K562 (cell line): ENCODE results near the gene SLC3A2. TPM values are rescaled to one million over a fixed set of nuclear protein-coding genes. Genes with fewer than 3 reads are reported as not detected.
A peak's percentile ranks its signal among the peaks of the same experiment; 100 is the strongest.

Source experiments
- ARID1B ChIP-seq: fragments of 450-650 bp; IDR thresholded peaks from 2 replicates; pipeline ENCODE4 v1.6.1; 2016; ENCODE audit warnings: antibody characterized with exemption, mild to moderate bottlenecking, inconsistent platforms
- CBX8 ChIP-seq: fragments of 200-600 bp; sonication (generic); IDR thresholded peaks from 2 replicates; pipeline ENCODE4 v1.6.1; 2012; ENCODE audit warnings: borderline replicate concordance, mixed run types, low read depth, mild to moderate bottlenecking, moderate library complexity, mixed read lengths, low read length, control low read depth, inconsistent platforms; ENCODE audit not compliant: poor library complexity, severe bottlenecking; ENCODE audit errors: extremely low read depth
- CEBPB ChIP-seq: fragments of 450-650 bp; IDR thresholded peaks from 2 replicates; pipeline ENCODE4 v1.6.1; 2016; ENCODE audit warnings: missing genetic modification characterization, missing compliant biosample characterization
- DMBX1 ChIP-seq: fragments of 250-450 bp; sonication (Bioruptor Pico); IDR thresholded peaks from 2 replicates; pipeline ENCODE4 v1.8.0; 2022; ENCODE audit warnings: inconsistent platforms, mild to moderate bottlenecking, moderate library complexity, borderline replicate concordance
- FOXK2 ChIP-seq, 2 experiments: fragments of 450-650 bp; IDR thresholded peaks in 1 of 2; conservative IDR thresholded peaks in 1 of 2; 2 replicates each; pipeline ENCODE4 v1.6.1; 2016; ENCODE audit warnings: low read depth in 2 of 2, mild to moderate bottlenecking in 1 of 2
- HDAC2 ChIP-seq: fragments of 450-650 bp; IDR thresholded peaks from 2 replicates; pipeline ENCODE4 v1.6.1; 2016; ENCODE audit warnings: mild to moderate bottlenecking
- HOXB6 ChIP-seq: fragments of 250-450 bp; sonication (Bioruptor Pico); IDR thresholded peaks from 2 replicates; pipeline ENCODE4 v1.5.1; 2022; ENCODE audit warnings: mild to moderate bottlenecking, borderline replicate concordance
- KLF16 ChIP-seq: IDR thresholded peaks from 2 replicates; pipeline ENCODE4 v1.6.1; 2016; ENCODE audit warnings: antibody characterized with exemption
- KLF6 ChIP-seq: fragments of 250-450 bp; sonication (Bioruptor Pico); IDR thresholded peaks from 2 replicates; pipeline ENCODE4 v1.4.0; 2020; ENCODE audit warnings: mild to moderate bottlenecking, moderate library complexity, borderline replicate concordance
- POLR2AphosphoS2 ChIP-seq: IDR thresholded peaks from 2 replicates; pipeline ENCODE4 v1.6.1; 2012; ENCODE audit warnings: low read length, improper control_type of control experiment
- POLR2G ChIP-seq: fragments of 200-400 bp; formaldehyde crosslinking; IDR thresholded peaks from 2 replicates; pipeline ENCODE4 v1.6.1; 2017; ENCODE audit warnings: low read depth, mild to moderate bottlenecking, antibody characterized with exemption, low read length, moderate library complexity
- POLR3A ChIP-seq: IDR thresholded peaks from 2 replicates; pipeline ENCODE4 v1.6.1; 2011; ENCODE audit warnings: borderline replicate concordance, mild to moderate bottlenecking, moderate library complexity; ENCODE audit not compliant: insufficient read length, insufficient read depth; ENCODE audit errors: extremely low read depth
- PRMT5 ChIP-seq: sonication (generic); formaldehyde crosslinking; IDR thresholded peaks from 2 replicates; pipeline ENCODE4 v1.5.0; 2020; ENCODE audit warnings: missing genetic modification reagents
- TEAD2 ChIP-seq: fragments of 450-650 bp; IDR thresholded peaks from 2 replicates; pipeline ENCODE4 v1.6.1; 2016; ENCODE audit warnings: missing genetic modification characterization, control low read depth, missing compliant biosample characterization
- TSHZ1 ChIP-seq: fragments of 250-450 bp; sonication (Bioruptor Pico); IDR thresholded peaks from 2 replicates; pipeline ENCODE4 v1.4.0; 2020; ENCODE audit warnings: mild to moderate bottlenecking, moderate library complexity
- ZBTB7A ChIP-seq: IDR thresholded peaks from 2 replicates; pipeline ENCODE4 v1.6.1; 2011; ENCODE audit warnings: low read depth, mild to moderate bottlenecking, low read length, moderate library complexity, borderline replicate concordance; ENCODE audit not compliant: control insufficient read depth
- ZFP30 ChIP-seq: fragments of 250-450 bp; sonication (Bioruptor Pico); IDR thresholded peaks from 2 replicates; pipeline ENCODE4 v1.8.0; 2022; ENCODE audit warnings: moderate library complexity, mild to moderate bottlenecking, inconsistent platforms, borderline replicate concordance
- ZNF277 ChIP-seq: fragments of 250-450 bp; sonication (Bioruptor Pico); IDR thresholded peaks from 2 replicates; pipeline ENCODE4 v1.8.0; 2022; ENCODE audit warnings: inconsistent platforms, mild to moderate bottlenecking, moderate library complexity, borderline replicate concordance
- ZNF41 ChIP-seq: fragments of 250-450 bp; sonication (Bioruptor Pico); conservative IDR thresholded peaks from 2 replicates; pipeline ENCODE4 v1.4.0; 2020; ENCODE audit warnings: mild to moderate bottlenecking
- ZNF79 ChIP-seq: fragments of 250-450 bp; sonication (Bioruptor Pico); IDR thresholded peaks from 2 replicates; pipeline ENCODE4 v1.4.0; 2020; ENCODE audit warnings: low read depth, mild to moderate bottlenecking, moderate library complexity
- polyA plus RNA-seq, 8 experiments: library from polyadenylated mRNA; depleted of rRNA in 4 of 8; stranded (reverse) in 5 of 8; unstranded in 3 of 8; fragments of >200 nt; fragmentation: Nextera tagmentation in 2 of 8; fragmentation: Illumina TruSeq in 1 of 8; extraction: Ambion mirVana in 2 of 8; extraction: Trizol in 1 of 8; gene quantifications; 2 replicates each; pipeline versions ENCODE4 v1.2.1 to v1.2.3, GENCODE V29; 2011 to 2014; ENCODE audit warnings: inconsistent platforms in 1 of 8, missing spikeins in 1 of 8
- total RNA-seq, 7 experiments: library from RNA; depleted of rRNA in 6 of 7; stranded (reverse); fragments of >200 nt in 6 of 7; fragmentation: Illumina TruSeq in 2 of 7; extraction: Trizol in 2 of 7; gene quantifications; 2 replicates each; pipeline versions ENCODE4 v1.2.1 to v1.2.3, GENCODE V29; 2011 to 2021; ENCODE audit warnings: low replicate concordance in 1 of 7
- TF ChIP-seq, protein P1 (sequence below): sonication (generic); formaldehyde crosslinking; IDR thresholded peaks from 2 replicates; pipeline ENCODE4 v1.8.1; 2023; ENCODE audit warnings: mild to moderate bottlenecking, missing genetic modification reagents

The SLC3A2 gene
- total and polyA plus RNA-seq, 9 of the 15 experiments (the other 6 are each of a cell fraction or from before 2014, with no cell fraction given) = 20.0 to 296 (median 214) TPM

DNA sequence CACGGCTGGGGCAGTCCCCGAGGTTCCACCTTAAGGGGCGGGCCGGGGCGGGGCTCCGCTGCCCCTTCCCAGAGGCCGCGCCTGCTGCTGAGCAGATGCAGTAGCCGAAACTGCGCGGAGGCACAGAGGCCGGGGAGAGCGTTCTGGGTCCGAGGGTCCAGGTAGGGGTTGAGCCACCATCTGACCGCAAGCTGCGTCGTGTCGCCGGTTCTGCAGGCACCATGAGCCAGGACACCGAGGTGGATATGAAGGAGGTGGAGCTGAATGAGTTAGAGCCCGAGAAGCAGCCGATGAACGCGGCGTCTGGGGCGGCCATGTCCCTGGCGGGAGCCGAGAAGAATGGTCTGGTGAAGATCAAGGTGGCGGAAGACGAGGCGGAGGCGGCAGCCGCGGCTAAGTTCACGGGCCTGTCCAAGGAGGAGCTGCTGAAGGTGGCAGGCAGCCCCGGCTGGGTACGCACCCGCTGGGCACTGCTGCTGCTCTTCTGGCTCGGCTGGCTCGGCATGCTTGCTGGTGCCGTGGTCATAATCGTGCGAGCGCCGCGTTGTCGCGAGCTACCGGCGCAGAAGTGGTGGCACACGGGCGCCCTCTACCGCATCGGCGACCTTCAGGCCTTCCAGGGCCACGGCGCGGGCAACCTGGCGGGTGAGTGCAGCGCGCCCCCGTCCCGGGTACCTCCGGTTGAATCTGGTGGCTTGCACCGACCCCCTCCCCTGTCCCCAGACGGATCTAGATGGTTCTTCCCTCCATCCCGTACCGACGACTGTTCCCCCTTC, at the start of gene SLC3A2 (continued):
- TF ChIP-seq ZNF277 (CRISPR knock-in tag) (no peak), KLF6 (CRISPR knock-in tag) (no peak), TSHZ1 (CRISPR knock-in tag) (no peak), CEBPB (tag) (no peak), ARID1B (peak; percentile 11; the same call in 1 of the 2 replicates), POLR2AphosphoS2 (peak; percentile 98), HDAC2 (no peak; the same call in 1 of the 2 replicates), ZNF41 (no peak), FOXK2 (conservative IDR thresholded peaks at IDR 0.05 in 1 of 2, IDR thresholded peaks at IDR 0.05 in 1 of 2; ENCODE audit: low read depth in 2 of 2) (no peak; a peak in 1 of 4 replicates), DMBX1 (CRISPR knock-in tag) (no peak), POLR2G (peak; percentile 98), HOXB6 (CRISPR knock-in tag) (no peak), ZNF79 (CRISPR knock-in tag) (no peak), ZBTB7A (peak; percentile 80; the same call in 1 of the 2 replicates), PRMT5 (CRISPR knock-in tag) (peak; percentile 54; the same call in 1 of the 2 replicates), POLR3A (no peak), TEAD2 (tag) (no peak), ZFP30 (no peak), CBX8 (no peak), KLF16 (no peak)
- TF ChIP-seq, protein P1, sequence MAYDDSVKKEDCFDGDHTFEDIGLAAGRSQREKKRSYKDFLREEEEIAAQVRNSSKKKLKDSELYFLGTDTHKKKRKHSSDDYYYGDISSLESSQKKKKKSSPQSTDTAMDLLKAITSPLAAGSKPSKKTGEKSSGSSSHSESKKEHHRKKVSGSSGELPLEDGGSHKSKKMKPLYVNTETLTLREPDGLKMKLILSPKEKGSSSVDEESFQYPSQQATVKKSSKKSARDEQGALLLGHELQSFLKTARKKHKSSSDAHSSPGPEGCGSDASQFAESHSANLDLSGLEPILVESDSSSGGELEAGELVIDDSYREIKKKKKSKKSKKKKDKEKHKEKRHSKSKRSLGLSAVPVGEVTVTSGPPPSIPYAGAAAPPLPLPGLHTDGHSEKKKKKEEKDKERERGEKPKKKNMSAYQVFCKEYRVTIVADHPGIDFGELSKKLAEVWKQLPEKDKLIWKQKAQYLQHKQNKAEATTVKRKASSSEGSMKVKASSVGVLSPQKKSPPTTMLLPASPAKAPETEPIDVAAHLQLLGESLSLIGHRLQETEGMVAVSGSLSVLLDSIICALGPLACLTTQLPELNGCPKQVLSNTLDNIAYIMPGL (CRISPR knock-in tag) = peak; percentile 94
